Activated naive CD4-positive, alpha-beta T cell treated with anti-CD3 and anti-CD28 coated beads, Interleukin-2, amount 10 ng/mL, durations not matched to agents 7 days and 5 days (primary cell): ENCODE measurements around the gene CAMTA1.
"Not testable (repeated sequence)": the region's sequence is repeated elsewhere in the genome, so short reads cannot be mapped to it uniquely, and the experiment has no call there.

Source experiments
- CTCF ChIA-PET: fragments of 350-600 bp; sonication (Branson Sonifier 250); formaldehyde crosslinking; loops from one replicate; lab custom pipeline; 2021; ENCODE audit warnings: antibody characterized with exemption; lab: Charles Lee
- DNase-seq: peaks from one replicate; pipeline ENCODE4 v3.0.0-alpha.2; 2020
- H3K27ac Mint-ChIP-seq: one replicate; pipeline ENCODE4 v1.8.0; 2021; ENCODE audit warnings: mild to moderate bottlenecking, moderate library complexity, mixed read lengths
- H3K27me3 Mint-ChIP-seq: one replicate; pipeline ENCODE4 v1.8.0; 2021; ENCODE audit warnings: mild to moderate bottlenecking, mixed read lengths
- H3K36me3 Mint-ChIP-seq: one replicate; pipeline ENCODE4 v1.8.0; 2021; ENCODE audit warnings: mixed read lengths
- H3K4me1 Mint-ChIP-seq: one replicate; pipeline ENCODE4 v1.8.0; 2021; ENCODE audit warnings: mixed read lengths
- H3K4me3 Mint-ChIP-seq: one replicate; pipeline ENCODE4 v1.8.0; 2021; ENCODE audit warnings: mild to moderate bottlenecking, moderate library complexity, mixed read lengths
- H3K9me3 Mint-ChIP-seq: one replicate; pipeline ENCODE4 v1.8.0; 2021; ENCODE audit warnings: mixed read lengths

The CAMTA1 gene

DNA sequence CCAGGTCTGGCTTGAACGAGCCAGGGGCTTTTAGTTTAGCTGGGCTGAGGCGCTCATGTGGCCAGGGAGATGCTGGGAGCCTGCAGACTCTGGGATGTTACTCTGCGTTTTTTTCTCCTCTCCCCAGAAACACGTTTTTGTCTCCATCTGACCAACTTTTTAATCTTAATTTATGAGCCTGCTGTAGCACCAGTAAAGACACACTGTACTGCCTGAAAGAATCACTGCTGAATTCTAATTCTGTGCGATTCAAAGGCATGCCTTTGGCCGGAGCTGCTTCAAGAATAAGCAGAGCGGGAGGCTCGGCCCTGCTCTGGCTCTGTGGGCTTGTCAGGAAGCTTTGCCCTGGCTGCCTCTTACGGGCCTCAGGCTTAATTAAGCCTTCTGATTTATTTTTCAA, 129.5 kb downstream of the CAMTA1 start:
- DNase-seq = no peak
- peaks cover 4% of the 10 kb centered on the region for H3K4me1 Mint-ChIP-seq
- no peak overlapping the region for H3K4me3 Mint-ChIP-seq
- peaks cover 26% of the 10 kb centered on the region for H3K27me3 Mint-ChIP-seq
- H3K36me3 Mint-ChIP-seq = no peaks in the 10 kb centered on the region
- H3K9me3 Mint-ChIP-seq = peaks cover 3% of the 10 kb centered on the region
- H3K27ac Mint-ChIP-seq = no peak overlapping the region
- CTCF ChIA-PET = no interaction called here

DNA sequence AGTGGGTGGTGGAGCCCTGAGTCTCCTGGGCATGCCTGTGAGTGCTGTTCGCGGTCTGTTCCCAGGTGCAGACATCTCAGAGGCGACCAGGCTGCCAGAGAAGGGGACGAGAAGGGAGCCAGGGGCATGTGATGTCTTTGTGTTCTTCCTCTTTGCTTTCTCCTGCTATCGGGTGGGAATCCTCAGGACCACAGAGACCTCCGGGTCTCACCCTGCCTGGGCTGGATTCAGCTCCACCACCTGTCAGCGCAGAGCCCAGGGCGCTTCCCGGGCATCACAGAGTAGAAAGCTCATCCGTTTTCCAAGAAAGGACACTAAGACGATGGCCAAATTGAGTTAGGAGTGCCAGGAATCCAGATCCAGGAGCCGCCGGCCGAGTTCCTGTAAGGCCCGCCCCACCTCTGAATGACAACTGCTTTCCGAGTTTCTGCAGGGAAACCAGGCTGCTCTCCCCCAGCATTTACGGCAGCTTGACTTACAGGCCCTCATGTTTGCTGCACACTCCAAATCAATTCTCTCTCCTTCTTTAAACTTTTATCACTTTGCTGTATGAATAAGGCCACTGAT, 130.8 kb downstream of the CAMTA1 start:
- Mint-ChIP-seq H3K4me3 (no peak overlapping the region), H3K9me3 (peaks cover 3% of the 10 kb centered on the region), H3K27me3 (peaks cover 29% of the 10 kb centered on the region), H3K4me1 (peaks cover 4% of the 10 kb centered on the region), H3K27ac (no peak overlapping the region), H3K36me3 (no peaks in the 10 kb centered on the region)
- no peak for DNase-seq
- CTCF ChIA-PET = no interaction called here

DNA sequence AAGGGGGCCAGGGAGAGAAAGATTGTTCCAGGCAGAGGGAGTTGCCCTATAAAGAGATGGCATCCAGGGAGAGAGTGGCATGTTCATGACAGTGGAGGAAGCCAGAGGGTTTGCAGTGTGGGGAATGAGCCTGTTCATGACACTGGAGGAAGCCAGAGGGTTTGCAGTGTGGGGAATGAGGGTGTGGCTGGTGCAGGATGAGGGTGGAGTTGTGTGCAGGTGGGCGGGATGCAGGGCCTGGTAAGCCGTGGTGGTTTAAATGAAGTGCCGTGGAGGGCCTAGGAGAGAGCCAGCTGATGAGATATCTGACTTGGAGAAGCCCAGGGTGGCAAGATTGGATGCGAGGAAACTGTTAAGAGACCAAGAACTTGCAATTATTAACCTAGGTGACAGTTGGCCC, 131.8 kb downstream of the CAMTA1 start:
- Mint-ChIP-seq H3K27ac (peak overlapping the region; percentile 6), H3K4me1 (peaks cover 4% of the 10 kb centered on the region), H3K4me3 (no peak overlapping the region), H3K36me3 (no peaks in the 10 kb centered on the region), H3K9me3 (peaks cover 3% of the 10 kb centered on the region), H3K27me3 (peaks cover 31% of the 10 kb centered on the region)
- DNase-seq = no peak
- CTCF ChIA-PET = no interaction called here

DNA sequence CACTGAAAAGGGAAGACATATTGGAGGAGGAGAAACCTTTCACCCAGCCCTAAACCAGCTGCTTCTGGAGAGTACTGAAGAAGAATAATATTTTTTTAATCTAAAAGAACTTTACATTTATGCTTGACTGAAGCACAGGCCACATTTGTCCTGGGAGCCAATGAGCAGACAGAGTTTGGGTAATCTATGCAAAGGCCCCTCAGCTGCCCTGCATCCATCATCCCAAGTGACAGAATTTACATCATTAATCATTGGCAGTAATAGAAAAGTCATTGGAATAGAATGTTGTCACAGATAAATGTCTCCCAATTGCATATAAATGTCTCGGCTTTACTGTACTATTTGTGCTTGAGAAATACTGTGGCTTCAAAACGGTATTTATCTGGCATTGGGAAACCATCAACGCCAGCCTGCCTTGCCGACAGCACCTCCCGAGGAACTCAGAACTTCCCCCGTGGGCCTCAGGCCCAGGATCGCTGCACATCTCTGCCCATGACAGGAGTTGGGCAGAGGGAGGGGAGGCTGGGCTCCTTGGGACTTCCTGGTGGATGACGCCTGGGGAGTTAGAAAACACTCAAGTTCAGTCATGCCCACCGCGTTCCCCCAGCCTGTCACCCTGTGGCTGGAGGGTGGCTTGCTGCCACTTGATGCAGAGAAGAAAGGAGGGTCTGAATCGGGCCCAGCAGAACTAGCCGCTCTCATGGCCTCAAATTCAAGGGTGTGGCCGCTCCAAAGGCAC, 133.1 kb downstream of the CAMTA1 start:
- Mint-ChIP-seq H3K36me3 (no peaks in the 10 kb centered on the region), H3K9me3 (peaks cover 3% of the 10 kb centered on the region), H3K27ac (no peak overlapping the region), H3K4me1 (peaks cover 4% of the 10 kb centered on the region), H3K27me3 (peaks cover 32% of the 10 kb centered on the region), H3K4me3 (no peak overlapping the region)
- CTCF ChIA-PET = no interaction called here
- no peak for DNase-seq

DNA sequence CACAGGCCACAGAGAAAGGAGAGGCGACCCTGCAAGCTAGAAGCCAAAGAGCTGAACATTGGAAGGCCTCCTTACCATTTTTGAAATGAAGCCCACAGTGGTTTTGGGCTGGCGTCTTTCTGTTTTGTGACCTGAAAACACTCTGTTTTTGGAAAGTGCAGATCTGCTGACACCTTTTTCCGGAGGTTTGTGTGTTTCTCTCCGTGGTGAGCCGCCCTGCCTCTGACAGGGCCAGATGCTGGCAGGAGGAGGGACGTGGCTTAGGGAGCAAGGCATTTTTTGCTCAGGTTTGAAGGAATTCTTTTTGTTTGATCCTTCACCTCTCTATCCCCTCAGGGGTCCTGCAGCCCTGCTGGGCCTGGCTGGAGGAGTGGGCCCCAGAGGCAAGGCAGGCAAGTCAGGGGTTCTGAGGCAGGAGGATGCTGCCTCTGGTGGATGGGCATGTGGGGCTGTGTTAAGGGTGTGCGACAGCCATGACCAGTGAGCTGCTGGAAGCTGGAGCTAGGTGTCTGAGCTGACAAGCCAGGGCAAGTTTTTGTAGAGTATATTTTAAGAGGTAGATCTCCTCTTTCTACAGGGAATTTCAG, 133.8 kb downstream of the CAMTA1 start:
- Mint-ChIP-seq H3K36me3 (no peaks in the 10 kb centered on the region), H3K9me3 (no peaks in the 10 kb centered on the region), H3K4me1 (peaks cover 4% of the 10 kb centered on the region), H3K27ac (no peak overlapping the region), H3K4me3 (no peak overlapping the region), H3K27me3 (peaks cover 32% of the 10 kb centered on the region)
- CTCF ChIA-PET = no interaction called here
- DNase-seq = no peak

DNA sequence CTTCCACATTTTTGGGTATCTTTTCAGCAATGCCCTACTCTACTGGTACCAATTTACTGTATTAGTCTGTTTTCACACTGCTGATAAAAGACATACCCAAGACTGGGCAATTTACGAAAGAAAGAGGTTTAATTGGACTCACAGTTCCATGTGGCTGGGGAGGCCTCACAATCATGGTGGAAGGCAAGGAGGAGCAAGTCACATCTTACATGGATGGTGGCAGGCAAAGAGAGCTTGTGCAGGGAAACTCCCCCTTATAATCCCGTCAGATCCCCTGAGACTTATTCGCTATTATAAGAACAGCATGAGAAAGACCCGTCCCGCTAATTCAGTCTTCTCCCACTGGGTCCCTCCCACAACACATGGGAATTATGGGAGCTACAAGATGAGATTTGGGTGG, 136.3 kb downstream of the CAMTA1 start:
- H3K4me3 Mint-ChIP-seq, CTCF ChIA-PET, H3K9me3 Mint-ChIP-seq, DNase-seq, H3K4me1 Mint-ChIP-seq, H3K27ac Mint-ChIP-seq, H3K36me3 Mint-ChIP-seq: not testable (repeated sequence)
- H3K27me3 Mint-ChIP-seq = peaks cover 33% of the 10 kb centered on the region

DNA sequence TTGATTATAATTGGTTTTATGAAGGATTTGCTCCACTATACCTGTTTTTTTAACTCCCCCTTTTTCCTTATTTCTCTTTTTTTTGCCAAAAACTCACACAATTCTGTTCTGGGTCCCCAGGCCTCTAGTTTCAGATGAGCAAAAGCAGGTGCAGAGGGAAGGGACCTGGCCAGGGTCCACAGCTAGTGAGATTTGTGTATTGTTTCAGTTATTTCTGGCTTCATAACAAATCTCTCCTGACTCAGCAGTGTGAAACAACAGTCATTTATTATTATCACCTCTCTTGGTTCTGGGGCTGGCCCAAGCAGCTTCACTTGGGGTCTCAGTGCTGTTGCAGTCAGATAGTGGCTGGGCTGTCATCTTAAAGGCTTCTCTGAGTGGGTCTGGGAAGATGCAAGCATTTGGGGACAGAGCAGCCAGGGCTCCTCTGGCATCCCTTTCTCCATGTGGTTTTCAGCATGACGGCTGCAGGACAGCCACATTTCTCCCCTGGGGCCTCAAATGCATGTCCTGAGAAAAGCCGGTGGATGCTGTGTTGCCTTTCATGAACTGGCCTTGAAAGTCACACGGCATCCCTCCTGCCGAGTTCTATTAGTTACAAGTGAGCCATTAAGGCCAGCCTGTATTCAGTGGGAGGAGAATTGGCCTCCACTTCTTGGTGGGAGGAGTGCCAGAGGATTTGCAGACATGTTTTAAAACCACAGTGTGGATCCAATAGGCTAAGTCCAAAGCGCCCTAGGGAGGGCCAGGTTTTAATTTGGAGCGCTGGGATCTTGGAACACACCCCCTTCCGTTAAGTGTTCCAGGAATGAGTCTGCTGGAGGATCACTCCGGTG, 137.1 kb downstream of the CAMTA1 start:
- CTCF ChIA-PET = no interaction called here
- DNase-seq = no peak
- no peaks in the 10 kb centered on the region for H3K4me1 Mint-ChIP-seq
- H3K27me3 Mint-ChIP-seq = peaks cover 36% of the 10 kb centered on the region
- H3K9me3 Mint-ChIP-seq = no peaks in the 10 kb centered on the region
- H3K4me3 Mint-ChIP-seq = no peak overlapping the region
- H3K36me3 Mint-ChIP-seq = no peaks in the 10 kb centered on the region
- H3K27ac Mint-ChIP-seq = no peak overlapping the region

DNA sequence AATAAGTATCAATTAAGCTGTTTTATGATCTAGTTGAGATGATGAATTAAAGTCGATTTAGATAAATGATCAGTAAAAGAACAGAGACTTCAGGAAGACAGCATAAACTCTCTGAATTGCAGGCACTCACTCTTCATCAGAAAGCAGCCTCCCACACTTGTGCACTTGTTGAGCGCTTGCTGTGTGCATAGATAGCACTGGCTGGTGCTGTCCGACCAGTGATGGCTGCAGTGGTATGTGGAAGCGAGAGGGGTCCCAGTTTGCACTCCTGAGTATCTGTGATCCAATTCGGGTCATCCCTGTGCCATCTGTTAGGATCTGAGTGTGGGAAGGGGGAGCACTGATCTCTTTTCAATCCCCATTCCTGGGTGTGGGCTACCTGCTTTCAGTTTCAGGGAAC, 137.8 kb downstream of the CAMTA1 start:
- CTCF ChIA-PET = no interaction called here
- H3K4me1 Mint-ChIP-seq = no peaks in the 10 kb centered on the region
- no peaks in the 10 kb centered on the region for H3K36me3 Mint-ChIP-seq
- no peak for DNase-seq
- no peak overlapping the region for H3K4me3 Mint-ChIP-seq
- no peaks in the 10 kb centered on the region for H3K9me3 Mint-ChIP-seq
- peaks cover 41% of the 10 kb centered on the region for H3K27me3 Mint-ChIP-seq
- H3K27ac Mint-ChIP-seq = no peak overlapping the region

DNA sequence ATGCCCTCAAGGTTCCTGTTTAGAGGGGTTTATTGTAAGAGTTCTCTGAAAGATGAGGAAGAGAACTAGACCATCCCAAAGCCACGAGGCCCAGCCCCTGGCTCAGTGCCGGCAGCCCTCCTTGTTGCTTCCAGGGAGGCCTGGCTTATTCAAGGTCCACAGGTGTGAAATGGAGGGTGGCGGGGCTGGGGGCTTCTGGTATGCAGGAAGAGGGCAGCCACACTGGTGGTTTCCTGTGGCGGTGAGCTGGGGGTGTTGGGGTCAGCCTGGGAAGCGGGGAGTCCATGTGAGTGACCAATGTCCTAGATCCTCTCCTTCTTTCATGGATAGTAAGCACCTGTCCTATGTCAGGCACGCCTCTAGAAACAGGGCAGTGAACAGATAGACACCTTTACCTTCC, 138.2 kb downstream of the CAMTA1 start:
- no peak for DNase-seq
- H3K9me3 Mint-ChIP-seq = no peaks in the 10 kb centered on the region
- H3K4me1 Mint-ChIP-seq = no peaks in the 10 kb centered on the region
- no peak overlapping the region for H3K4me3 Mint-ChIP-seq
- CTCF ChIA-PET = no interaction called here
- peaks cover 44% of the 10 kb centered on the region for H3K27me3 Mint-ChIP-seq
- H3K36me3 Mint-ChIP-seq = no peaks in the 10 kb centered on the region
- H3K27ac Mint-ChIP-seq = no peak overlapping the region

DNA sequence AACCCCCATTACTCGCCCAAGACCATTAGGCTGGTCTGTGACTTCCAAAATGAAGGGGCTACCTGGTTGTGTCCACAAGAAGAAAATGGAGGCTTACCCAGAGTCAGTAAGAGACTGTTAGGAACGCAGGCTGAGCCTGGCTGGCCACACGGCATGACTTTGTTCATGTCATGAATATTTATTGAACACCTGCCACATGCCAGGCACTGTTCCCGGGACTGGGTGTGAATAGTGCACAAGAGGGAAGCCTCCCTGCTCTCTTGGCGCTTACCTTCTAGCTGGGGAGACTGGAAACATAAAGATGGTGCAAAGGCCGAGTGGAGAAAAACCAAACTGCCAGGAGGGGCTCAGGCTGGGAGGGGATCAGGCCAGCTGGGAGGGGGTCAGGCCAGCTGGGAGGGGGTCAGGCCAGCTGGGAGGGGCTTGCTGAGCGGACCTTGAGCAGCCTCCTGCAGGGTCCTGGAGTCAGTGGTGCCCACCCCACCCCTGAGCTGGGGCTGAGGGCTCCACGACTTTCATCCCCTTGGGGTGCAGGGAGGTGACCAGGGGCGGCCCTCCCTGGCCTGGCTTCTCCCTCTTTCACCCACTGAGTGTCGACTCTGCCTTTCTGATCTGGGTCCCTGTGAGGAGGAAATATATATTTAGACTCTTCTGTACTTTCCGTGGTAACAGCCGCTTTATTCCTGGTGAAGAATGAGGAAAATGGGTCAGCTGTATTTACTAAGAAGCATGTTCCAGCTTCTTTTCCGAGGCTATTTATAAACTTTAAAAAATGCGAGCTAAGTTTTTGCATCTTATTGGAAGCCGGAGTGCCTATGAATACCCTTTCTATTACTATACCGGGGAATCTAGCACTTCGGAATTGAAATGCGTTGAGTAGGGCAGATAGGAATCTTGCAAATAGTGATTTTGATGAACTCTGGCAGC, 139.0 kb downstream of the CAMTA1 start:
- H3K36me3 Mint-ChIP-seq = no peaks in the 10 kb centered on the region
- peaks cover 39% of the 10 kb centered on the region for H3K27me3 Mint-ChIP-seq
- no peaks in the 10 kb centered on the region for H3K9me3 Mint-ChIP-seq
- CTCF ChIA-PET = no interaction called here
- H3K4me3 Mint-ChIP-seq = no peak overlapping the region
- H3K4me1 Mint-ChIP-seq = no peaks in the 10 kb centered on the region
- DNase-seq = no peak
- H3K27ac Mint-ChIP-seq = no peak overlapping the region

DNA sequence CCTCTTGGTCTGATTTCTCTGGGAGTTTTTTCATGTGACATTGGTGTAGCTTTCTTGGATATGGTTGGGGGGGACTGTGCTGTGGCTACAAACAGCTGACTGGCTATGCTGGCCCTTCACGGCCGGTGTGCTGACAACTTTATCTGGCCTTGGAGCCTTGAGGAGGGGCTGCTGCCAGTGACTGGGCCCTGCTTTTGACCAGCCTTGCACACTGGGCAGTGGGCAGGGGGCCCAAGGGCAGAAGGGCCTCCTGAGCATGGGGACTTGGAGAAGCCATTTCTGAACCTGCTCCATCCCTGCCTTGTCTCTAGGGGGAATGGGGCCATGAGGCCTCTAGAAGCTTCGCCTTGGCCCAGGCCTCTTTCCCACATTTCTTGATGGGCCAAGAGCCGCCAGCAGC, 139.6 kb downstream of the CAMTA1 start:
- H3K9me3 Mint-ChIP-seq = no peaks in the 10 kb centered on the region
- no peak overlapping the region for H3K4me3 Mint-ChIP-seq
- DNase-seq = no peak
- CTCF ChIA-PET = no interaction called here
- H3K27me3 Mint-ChIP-seq = peaks cover 43% of the 10 kb centered on the region
- no peaks in the 10 kb centered on the region for H3K36me3 Mint-ChIP-seq
- no peaks in the 10 kb centered on the region for H3K4me1 Mint-ChIP-seq
- no peak overlapping the region for H3K27ac Mint-ChIP-seq

DNA sequence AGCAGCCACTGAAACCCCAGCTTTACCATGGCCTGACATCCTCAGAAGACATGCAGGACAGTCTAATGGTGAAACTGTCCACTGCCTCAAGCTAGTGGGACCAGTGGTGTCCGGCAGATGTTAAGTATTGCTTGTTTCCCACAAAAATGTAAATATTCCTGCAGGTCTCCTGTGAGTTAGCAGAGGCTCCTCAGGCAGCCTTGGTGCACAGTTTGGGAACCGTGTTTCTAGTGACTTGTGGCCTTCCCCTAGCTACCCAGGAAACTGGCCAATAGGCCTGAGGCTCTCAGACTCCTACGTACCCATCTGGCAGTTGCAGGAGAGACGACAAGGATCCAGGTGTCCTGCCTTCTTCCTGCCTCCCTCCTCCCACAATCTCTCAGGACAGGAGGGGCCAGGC, 142.4 kb downstream of the CAMTA1 start:
- Mint-ChIP-seq H3K27ac (no peak overlapping the region), H3K27me3 (peaks cover 36% of the 10 kb centered on the region), H3K4me1 (no peaks in the 10 kb centered on the region), H3K4me3 (no peak overlapping the region), H3K9me3 (no peaks in the 10 kb centered on the region), H3K36me3 (no peaks in the 10 kb centered on the region)
- no peak for DNase-seq
- CTCF ChIA-PET = no interaction called here

DNA sequence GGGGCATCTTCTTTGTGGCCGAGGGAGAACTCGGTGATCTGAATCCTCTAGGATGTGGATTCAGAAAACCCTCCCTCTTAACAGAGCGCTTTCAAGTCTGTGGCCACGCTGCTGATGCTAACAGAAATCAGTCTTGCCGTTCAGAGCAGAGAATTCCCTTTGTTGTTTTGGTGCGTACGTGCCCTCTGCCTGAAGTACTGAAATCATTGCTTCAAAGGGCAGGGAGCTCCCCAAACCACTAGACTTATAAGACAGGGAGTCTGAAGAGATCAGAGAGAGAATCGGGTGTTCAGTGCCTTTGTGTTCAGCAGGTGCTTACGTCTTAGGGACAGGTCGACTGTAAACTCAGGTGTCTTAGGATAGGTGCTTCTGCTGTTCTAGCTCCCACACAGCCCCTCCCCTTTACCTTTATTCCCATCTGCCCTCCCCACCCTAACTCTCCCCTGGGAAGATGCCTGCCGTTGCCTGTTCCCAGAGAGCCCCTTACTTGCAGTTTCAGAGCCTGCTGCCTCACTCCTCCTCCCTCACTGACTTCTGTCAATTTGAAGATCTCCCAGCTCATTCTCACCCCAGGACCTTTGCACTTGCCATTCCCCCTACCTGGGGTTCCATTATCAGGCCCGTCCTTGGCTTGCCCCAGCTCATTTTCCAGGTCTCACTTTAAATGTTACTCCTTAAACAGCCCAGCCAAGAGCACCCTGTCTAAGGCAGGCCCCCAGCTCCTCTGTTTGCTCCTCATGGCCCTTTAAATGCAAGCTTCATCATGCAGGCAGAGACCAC, 143.0 kb downstream of the CAMTA1 start:
- H3K27ac Mint-ChIP-seq = no peak overlapping the region
- no peaks in the 10 kb centered on the region for H3K36me3 Mint-ChIP-seq
- H3K4me1 Mint-ChIP-seq = no peaks in the 10 kb centered on the region
- no peak for DNase-seq
- CTCF ChIA-PET = no interaction called here
- H3K9me3 Mint-ChIP-seq = no peaks in the 10 kb centered on the region
- peaks cover 36% of the 10 kb centered on the region for H3K27me3 Mint-ChIP-seq
- no peak overlapping the region for H3K4me3 Mint-ChIP-seq
